Activated naive CD8-positive, alpha-beta T cell treated with anti-CD3 and anti-CD28 coated beads, Interleukin-2, amount 50 U/mL, for 16 hours (primary cell): ENCODE results near the gene TRPM2.
"Not testable (repeated sequence)": the region's sequence is repeated elsewhere in the genome, so short reads cannot be mapped to it uniquely, and the experiment has no call there.

Experiments used
- DNase-seq: peaks from one replicate; pipeline ENCODE4 v3.0.0-alpha.2; 2020; ENCODE audit warnings: low read depth, low spot score

TRPM2 gene

DNA sequence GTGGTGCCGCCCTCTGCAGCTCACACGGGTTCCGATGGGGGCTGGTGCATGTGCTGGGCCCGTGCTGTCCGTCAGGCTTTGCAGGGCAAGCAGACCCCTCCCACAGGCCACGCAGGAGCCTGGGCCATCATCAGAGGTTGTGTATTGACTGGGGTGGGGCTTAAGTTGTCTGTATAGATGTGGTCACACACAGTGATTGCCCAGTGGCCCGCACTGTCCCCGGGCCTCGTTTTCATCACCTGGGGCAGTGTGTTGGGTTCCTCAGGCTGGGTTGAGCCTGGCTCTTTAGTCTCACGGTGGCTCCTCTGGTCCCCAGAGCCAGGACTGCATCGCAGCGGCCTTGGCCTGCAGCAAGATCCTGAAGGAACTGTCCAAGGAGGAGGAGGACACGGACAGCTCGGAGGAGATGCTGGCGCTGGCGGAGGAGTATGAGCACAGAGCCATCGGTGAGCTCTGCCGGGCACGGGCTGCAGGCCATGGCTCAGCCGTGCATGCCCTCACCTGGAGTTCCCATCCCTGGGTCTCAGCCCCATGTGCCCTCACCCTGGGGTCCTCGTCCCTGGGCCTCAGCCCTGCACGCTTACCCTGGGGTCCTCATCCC is 44.1 kb downstream of the TRPM2 start:
- no peak for DNase-seq

DNA sequence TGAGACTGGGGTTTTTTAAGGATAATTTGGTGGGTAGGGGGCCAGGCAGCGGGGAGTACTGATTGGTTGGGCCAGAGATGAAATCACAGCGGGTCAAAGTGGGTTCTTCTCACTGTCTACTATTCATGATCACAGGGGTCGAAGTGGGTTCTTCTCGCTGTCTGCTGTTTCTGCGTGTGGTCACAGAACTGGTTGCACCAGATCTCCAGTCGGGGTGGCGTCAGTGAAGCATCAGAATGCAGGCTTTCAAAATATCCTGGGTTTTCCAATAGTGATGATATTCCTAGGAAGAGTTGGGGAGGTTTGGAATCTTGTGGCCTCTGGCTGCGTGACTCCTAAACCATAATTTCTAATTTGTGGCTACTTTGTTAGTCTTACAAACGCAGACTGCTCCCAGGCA is 45.1 kb downstream of the TRPM2 start:
- no peak for DNase-seq

DNA sequence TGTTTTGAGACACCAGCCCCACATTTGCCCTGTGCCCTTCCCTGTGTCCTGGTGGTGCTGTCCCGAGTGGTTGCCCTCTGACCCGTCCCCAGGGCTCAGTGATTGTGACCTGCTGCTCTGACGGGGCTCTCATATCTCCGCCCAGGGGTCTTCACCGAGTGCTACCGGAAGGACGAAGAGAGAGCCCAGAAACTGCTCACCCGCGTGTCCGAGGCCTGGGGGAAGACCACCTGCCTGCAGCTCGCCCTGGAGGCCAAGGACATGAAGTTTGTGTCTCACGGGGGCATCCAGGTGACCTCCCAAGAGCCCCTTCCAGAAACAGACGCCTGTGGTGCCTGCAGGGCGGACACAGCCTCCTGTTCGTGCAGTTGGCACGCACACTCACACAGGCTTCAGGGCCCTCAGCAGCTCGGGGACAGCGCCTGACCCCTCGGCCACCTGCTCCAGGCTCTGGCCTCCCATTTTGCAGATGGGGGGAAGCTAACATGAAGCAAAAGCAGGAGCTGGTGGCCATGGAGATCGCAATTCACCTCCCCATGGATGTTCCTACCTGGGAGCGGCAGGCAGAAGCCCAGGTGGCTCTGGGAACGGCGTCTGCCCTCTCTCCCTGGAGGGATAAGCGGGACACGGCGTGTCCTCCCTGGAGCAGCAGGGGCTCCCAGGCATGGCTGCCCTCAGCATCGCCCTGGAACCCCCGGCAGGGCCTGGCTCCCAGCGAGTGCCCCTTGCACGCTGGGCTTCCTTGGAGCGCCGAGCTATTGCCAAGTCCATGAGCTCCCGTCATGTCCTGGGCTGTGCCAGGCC is 45.9 kb downstream of the TRPM2 start:
- no peak for DNase-seq

DNA sequence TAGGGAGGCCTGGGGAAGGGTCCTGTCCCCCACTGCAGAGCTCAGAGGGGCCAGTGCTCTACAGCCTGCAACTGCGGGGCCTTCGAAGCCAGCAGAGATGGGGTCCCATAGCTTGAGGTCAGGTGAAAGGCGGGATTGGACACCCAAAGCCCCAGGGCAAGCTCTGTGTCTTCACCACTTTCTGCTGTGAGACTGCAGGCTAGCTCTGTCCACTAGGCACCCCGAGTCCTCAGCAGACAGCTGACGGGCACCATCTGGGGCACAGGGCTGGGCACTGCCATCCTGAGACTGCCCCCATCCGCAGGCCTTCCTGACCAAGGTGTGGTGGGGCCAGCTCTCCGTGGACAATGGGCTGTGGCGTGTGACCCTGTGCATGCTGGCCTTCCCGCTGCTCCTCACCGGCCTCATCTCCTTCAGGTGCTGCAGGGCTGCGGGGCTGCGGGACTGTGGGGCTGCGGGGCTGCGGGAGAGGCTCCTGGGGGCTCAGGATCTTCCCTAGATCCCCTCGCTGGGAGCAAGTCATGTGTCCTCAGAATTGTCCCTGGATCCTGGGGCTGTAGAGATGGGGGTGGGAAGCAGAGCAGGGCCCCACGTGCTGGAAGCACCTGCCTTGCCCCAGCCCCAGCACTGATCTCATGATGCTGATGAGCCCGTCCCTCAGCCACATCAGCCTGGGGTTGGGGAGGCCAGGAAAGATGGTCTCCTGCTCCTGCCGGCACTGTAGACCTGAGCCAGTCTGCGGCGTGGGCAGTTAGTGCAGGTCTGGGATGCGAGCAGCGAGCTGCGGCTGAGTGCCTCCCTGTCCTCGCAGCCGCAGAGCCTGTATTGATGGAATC is 46.8 kb downstream of the TRPM2 start:
- DNase-seq: no peak

DNA sequence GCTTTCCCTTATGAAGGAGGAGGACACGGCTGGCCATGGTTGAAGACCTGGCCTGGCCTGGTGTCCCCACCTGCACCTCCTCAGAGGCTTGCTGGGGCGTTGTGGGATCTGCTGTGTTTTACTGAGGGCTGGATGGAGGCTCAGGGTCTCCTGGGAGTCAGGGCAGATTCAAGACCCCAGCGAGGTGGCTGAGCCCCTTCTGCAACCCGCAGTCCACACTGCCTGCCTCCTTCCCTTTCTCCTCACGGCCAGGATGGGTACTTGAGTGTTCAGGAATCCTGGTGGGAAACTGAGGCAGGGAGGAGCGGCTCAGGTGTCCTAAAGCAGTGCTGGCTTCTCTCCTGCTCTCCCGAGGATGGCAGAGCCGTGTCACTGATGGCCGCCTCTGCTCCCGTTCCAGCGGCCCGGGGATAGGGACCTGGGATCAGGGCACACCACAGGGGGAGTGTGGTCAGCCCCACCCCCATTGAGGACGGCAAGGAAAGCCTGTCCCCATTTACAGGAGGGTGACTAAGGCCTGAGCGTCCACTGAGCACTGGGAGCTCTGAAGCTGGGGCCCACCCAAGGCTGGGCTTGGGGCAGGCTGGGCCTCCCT is 47.5 kb downstream of the TRPM2 start:
- no peak for DNase-seq

DNA sequence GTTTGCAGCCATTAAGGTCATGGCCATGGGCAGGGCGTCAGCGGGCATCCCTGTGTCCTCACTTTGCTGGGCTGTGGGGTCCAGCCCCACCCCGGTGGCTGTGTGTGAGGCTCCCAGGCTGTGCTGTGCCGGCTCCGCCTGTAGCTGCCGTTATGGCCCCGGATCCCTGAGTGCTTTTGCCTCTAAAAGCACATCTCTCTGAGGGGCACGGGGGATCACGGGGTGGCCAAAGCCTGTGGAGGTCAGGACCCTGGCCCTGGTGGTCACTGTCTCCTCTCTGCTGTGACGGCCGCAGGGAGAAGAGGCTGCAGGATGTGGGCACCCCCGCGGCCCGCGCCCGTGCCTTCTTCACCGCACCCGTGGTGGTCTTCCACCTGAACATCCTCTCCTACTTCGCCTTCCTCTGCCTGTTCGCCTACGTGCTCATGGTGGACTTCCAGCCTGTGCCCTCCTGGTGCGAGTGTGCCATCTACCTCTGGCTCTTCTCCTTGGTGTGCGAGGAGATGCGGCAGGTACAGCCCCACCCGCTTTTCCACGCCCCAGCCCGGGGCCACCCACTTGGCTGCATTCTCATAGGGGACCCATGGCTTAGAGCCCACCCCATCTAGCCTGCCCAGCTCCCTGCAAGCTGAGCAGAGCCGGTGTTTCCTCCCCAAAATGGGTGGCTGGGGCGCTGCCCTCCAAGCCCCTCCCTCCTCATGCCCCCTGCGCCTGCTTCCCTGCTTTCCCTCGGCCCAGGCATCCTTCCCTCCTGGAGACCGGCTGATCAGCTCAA is 48.2 kb downstream of the TRPM2 start:
- DNase-seq: no peak

DNA sequence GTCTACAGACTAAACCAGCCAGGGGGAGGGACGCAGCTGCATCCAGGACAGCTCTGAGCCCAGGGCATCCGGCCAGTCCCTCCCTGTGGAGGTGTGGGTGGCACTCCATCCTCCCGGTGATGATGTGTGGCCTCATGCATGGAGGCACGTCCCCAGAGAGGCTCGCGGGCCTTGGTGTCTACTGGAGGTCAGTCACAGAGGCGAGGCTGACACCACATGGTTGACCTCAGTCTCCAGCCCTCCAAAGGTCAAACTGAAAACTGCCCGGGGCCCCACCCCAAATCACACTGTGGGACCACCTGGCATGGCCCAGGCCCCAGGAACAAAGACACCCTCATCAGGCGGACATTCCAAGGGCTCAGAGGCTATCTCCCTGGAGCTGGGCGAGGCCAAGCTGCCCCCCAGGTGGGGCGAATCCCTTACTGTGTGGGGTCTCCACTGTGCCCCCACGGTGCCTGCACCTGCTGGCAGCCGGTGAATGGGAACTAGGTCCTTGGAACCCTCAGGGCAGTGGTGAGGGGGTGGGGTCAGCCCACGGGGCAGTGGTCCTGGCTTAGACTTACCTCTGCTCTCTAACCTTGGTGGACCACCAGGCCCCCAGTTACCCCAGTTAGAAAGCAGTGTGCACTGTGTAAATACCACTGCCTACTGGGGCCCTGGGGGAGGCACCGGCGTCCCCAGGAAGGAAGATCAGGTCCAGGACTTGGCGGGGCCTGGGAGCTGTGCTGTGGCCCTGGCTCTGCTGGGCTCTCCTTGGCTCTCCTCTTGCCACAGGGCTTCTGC is 49.1 kb downstream of the TRPM2 start:
- no peak for DNase-seq

DNA sequence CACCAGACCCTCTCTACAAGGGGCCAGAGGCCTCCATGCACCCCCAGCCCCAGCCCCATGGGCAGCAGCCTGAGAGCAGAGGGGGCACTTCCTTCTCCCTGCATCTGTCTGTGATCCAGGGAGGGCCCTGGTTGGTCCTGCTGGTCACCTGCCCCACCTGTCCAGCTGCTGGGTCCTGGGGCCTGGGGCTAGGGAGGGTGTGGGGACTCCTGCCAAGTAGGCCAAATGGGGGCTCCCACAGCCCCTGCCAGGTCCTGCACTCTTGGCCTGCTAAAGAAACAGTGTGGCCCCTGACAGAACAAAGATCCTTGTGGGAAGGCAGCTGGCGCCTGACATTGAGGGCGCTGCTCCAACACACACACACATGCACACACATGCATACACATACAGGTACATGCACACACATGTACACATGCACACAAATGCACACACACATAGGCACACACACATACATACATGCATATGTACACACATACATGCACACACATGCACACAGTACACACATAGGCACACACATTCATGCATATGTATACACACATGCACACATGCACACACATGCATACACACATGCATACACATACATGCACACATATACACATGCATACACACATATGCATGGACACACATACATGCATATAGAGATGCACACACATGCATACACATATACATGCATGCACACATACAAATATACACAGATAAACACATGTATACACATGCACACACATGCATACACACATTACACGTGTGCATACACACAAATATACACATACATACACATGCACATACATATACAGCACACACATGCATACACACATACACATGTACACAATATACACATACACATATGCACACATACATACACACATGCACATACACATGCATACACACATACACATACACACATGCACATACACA is 49.9 kb downstream of the TRPM2 start:
- no peak for DNase-seq

DNA sequence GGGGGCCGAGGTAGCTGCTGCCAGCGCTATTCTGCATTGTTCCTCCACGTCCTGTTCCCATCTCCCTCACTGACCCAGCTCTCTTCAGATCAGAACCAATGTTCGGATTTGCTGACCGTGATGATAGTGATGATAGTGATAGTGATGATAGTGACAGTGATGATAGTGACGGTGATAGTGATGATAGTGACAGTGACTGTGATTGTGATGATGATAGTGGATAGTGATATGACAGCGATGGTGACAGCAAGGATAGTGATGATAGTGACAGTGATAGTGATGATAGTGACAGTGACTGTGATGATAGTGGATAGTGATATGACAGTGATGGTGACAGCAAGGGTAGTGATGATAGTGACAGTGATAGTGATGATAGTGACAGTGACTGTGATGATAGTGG is 51.1 kb downstream of the TRPM2 start:
- DNase-seq: not testable (repeated sequence)

DNA sequence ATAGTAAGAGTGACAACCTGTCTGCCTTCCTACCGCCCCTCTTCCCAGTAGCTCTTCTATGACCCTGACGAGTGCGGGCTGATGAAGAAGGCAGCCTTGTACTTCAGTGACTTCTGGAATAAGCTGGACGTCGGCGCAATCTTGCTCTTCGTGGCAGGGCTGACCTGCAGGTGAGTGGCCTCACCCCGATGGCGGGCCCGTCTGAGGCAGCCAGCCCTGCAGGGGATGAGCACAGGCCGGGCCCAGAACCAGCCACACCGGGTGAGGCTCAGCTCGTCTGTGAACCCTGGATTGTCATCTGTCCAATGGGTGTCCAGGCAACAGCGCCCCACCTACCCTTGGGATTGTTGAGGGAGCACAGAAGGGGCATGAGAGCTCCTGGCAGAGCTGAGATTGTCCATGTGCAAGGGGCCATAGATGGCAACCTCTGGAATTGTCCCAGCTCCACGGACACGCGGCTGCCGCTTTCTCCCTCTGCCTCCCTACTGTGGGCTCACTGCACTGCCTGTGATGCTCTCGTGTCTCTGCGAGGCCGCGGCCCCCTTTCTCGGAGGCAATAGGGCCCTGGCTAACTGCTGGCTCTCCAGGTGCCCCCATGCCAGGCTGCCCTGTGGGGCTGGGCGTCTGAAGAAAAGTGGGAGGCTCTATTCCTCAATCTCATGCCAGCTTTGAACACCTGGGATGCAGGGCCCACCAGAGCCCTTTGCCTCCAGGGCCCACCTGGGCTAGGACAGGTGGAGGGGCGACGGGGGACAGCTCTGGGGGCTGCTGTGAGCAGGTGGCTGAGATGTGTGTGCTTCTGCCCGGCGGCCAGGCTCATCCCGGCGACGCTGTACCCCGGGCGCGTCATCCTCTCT is 51.9 kb downstream of the TRPM2 start:
- no peak for DNase-seq

DNA sequence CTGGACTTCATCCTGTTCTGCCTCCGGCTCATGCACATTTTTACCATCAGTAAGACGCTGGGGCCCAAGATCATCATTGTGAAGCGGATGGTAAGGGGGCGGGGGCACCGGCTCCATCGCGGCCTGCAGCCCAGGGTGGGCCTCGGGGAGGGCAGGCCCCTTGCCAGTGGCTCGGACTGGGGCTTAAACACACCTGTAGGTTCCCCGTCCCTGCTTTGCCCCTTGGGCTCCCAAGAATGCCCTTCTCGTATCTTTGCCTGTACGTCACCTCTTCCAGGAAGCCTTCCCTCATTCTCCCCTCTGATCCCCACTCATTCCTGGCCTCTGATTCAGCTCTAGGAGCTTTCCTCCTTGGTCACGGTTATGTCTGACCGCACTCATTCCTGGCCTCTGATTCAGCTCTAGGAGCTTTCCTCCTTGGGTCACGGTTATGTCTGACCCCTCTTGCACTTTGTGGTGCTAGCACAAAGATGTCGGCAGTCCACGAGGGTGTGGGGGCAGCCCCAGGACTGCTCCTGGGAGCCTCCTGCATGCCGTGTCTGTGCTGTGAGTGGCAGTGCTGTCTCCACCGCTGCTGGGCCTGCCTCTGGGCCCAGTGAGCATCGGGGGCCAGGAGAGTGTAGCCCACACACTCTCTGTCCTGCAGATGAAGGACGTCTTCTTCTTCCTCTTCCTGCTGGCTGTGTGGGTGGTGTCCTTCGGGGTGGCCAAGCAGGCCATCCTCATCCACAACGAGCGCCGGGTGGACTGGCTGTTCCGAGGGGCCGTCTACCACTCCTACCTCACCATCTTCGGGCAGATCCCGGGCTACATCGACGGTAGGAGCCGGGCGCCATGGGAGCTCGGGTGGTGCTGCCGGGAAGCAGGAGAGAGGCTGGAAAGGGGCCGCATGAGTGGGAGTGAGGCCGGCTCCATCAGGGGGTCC is 52.8 kb downstream of the TRPM2 start:
- no peak for DNase-seq

DNA sequence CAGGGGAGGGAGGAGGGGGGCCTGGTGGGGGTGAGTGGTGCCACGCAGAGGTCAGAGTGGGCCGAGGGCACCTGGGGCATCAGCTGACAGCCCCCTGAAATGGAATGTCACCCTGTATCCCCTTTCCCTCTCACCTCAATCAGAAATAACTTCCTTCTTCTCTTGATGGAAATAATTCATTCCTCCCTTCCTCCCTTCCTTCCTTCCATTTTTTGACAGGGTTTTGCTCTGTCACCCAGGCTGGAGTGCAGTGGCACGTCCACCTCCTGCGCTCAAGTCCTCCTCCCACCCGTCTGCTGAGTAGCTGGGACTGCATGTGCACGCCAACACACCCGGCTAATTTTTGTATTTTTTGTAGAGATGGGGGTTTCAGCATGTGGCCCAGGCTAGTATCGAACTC is 53.5 kb downstream of the TRPM2 start:
- DNase-seq: no peak

DNA sequence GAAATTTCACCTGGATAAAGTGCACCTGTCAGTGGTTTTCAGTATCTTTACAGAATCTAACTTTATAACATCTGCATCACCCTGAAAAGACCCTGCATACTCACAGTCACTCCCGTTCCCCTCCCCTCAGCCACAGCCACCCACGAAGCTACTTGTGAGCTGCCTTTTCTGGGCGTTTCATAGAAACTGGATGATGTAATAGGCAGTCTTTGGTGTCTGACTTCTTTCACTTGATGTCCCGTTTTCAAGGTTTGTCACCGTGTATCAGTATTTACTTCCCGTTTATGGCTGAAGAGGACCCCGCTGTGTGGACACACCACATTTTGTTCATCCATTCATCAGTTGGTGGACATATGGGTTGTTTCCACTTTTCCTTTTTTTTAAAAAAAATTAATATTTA is 54.1 kb downstream of the TRPM2 start:
- DNase-seq: peak; percentile 24

DNA sequence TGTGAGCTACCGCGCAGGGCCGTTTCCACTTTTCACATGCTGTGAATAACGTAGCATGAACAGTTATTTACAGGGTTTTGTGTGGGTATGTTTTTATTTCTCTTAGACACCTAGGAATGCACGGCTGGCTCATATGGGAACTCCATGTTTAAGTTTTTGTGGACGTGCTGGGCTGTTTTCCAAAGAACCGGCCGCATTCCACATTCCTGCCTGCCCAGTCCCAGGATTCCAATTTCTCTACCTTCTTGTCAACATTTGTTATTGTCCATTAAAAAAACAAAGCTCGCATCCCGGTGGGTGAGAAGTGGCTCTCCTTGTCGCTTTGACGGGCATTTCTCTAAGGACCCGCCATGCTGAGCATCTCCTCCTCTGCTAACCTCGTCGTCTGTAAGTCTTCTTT is 54.8 kb downstream of the TRPM2 start:
- no peak for DNase-seq

DNA sequence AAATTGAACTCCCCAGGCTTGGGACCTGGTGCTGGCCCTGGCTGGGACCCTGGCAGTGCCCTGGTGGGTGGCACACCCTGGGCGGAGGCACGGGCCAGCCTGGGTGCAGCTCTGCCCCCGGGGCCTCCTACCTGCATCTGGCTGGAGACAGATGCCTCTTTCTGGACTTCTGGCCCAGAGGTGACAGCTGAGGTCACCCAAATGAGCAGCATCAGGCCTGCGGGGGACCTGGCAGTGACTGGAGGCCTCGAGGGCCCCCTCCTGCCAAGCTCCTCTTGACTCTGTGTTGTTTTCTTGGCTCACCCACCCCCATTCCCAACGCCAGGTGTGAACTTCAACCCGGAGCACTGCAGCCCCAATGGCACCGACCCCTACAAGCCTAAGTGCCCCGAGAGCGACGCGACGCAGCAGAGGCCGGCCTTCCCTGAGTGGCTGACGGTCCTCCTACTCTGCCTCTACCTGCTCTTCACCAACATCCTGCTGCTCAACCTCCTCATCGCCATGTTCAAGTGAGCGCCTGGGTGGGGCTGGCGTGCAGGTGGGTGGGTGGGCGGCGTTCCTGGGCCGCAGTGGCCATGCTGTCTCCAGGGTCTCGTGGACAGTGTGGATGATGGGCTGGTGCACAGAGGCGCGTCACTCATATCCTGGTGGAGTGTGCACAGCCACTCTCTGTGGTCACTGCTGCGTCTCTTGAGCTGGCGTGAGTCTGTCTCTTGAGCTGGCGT is 60.3 kb downstream of the TRPM2 start:
- DNase-seq: no peak

DNA sequence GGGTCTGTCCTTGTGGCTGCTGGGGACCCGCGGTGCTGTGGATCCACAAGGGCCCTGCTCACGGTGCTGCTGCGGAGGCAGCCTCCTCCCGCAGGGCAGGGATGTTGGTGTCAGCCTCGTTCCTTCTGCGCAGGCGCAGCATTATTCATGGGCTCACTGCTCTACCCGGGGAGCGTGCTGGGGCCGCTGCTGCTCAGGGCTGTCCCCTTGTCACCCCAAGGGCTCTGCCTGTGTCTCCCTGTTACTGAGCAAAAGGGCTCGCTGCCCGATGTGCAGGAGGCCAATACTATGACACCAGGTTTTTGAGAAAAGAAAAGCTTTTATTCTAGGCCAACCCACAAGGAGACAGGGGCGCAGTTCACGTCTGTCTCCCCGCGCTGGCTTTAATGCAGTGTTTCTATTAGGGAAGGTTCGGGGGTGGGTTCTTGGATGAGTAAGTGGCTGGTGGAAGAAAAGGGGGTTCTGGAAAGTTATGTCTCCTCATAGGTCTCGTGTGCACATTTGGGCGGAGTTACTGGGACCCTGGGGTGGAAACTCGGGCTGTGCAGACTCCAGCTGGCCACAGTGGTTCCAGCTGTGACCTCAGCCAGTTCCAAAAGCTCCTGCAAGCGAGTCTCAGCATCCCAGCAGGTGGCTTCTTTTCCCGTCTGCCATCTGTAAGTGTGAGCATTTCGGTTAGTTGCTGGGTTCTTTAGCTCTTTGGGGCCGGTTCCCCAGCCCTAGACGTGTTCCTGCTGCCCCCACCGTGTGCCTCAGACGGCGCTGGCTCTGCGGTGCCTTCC is 61.1 kb downstream of the TRPM2 start:
- no peak for DNase-seq
